H1 (cell line): ENCODE measurements around the gene BAZ1B. TPM values are rescaled to one million over a fixed set of nuclear protein-coding genes. Genes with fewer than 3 reads are reported as not detected.

Experiments
- CTCF ChIA-PET: fragments of 300-600 bp; sonication (Branson Sonifier 250); formaldehyde crosslinking; loops from one replicate; lab custom pipeline; 2021; ENCODE audit not compliant: partially characterized antibody; lab: Charles Lee
- POLR2A ChIA-PET: fragments of 300-600 bp; sonication (Branson Sonifier 250); formaldehyde crosslinking; loops from one replicate; lab custom pipeline; 2021; ENCODE audit warnings: inconsistent platforms; ENCODE audit not compliant: partially characterized antibody; lab: Charles Lee
- DNase-seq, 2 experiments: peaks; one replicate each; pipeline versions ENCODE4 v3.0.0 to v3.0.0-alpha.2; 2010 to 2022; ENCODE audit warnings: low spot score in 2 of 2, low read depth in 1 of 2, mixed read lengths in 1 of 2
- FAIRE-seq: peaks from 2 replicates; lab custom pipeline; 2011; peaks lifted over from hg19 to GRCh38; lab: Jason Lieb, UNC
- H2AFZ ChIP-seq: 2 replicates; pipeline ENCODE4 v1.8.1; 2012; ENCODE audit warnings: low read length, inconsistent platforms
- H2AK5ac ChIP-seq: 2 replicates; pipeline ENCODE4 v1.6.1; 2013; ENCODE audit warnings: low read depth, low read length
- H2BK120ac ChIP-seq: replicated peaks from 2 replicates; pipeline ENCODE3; 2013; ENCODE audit warnings: low read depth, low read length, inconsistent platforms
- H2BK12ac ChIP-seq: 2 replicates; pipeline ENCODE4 v1.6.1; 2013; ENCODE audit warnings: low read depth, low read length
- H2BK15ac ChIP-seq: 2 replicates; pipeline ENCODE4 v1.6.1; 2013; ENCODE audit warnings: low read length
- H2BK20ac ChIP-seq: 2 replicates; pipeline ENCODE4 v1.6.1; 2013; ENCODE audit warnings: low read length
- H2BK5ac ChIP-seq: 2 replicates; pipeline ENCODE4 v1.6.1; 2013; ENCODE audit warnings: low read depth, low read length
- H3K14ac ChIP-seq: 2 replicates; pipeline ENCODE4 v1.6.1; 2013; ENCODE audit warnings: inconsistent platforms; ENCODE audit not compliant: insufficient read length
- H3K18ac ChIP-seq: 2 replicates; pipeline ENCODE4 v1.6.1; 2013; ENCODE audit warnings: low read length; ENCODE audit errors: extremely low read depth
- H3K23ac ChIP-seq: 2 replicates; pipeline ENCODE4 v1.6.1; 2013; ENCODE audit warnings: inconsistent platforms; ENCODE audit not compliant: insufficient read length
- H3K23me2 ChIP-seq: 2 replicates; pipeline ENCODE4 v1.6.1; 2013; ENCODE audit warnings: low read depth, low read length
- H3K27ac ChIP-seq: 2 replicates; pipeline ENCODE4 v1.6.1; 2011; ENCODE audit warnings: low read depth, low read length, inconsistent platforms
- H3K27me3 ChIP-seq, 4 experiments: replicated peaks in 1 of 4; 1 replicate in 1 of 4; 2 replicates in 3 of 4; pipeline versions ENCODE4 v1.6.1 to v1.8.1; 2011 to 2013; ENCODE audit warnings: low read length in 3 of 4, mild to moderate bottlenecking in 3 of 4, inconsistent platforms in 2 of 4, mixed read lengths in 2 of 4, moderate library complexity in 1 of 4; ENCODE audit not compliant: control insufficient read depth in 3 of 4, insufficient read depth in 3 of 4; ENCODE audit errors: extremely low read depth in 1 of 4
- H3K36me3 ChIP-seq, 4 experiments: 2 replicates each; pipeline versions ENCODE4 v1.6.1 to v1.8.1; 2011 to 2013; ENCODE audit warnings: mild to moderate bottlenecking in 4 of 4, low read length in 3 of 4, moderate library complexity in 2 of 4, control low read depth in 1 of 4, inconsistent platforms in 1 of 4; ENCODE audit not compliant: insufficient read depth in 4 of 4, control insufficient read depth in 2 of 4
- H3K4ac ChIP-seq: replicated peaks from 2 replicates; pipeline ENCODE3; 2013; ENCODE audit warnings: low read length, low read depth, mixed read lengths, inconsistent platforms; ENCODE audit not compliant: insufficient read length
- H3K4me1 ChIP-seq, 4 experiments: replicated peaks in 1 of 4; 1 replicate in 1 of 4; 2 replicates in 3 of 4; pipeline versions ENCODE4 v1.6.1 to v1.8.1; 2011 to 2013; ENCODE audit warnings: low read length in 3 of 4, inconsistent platforms in 2 of 4, mixed read lengths in 1 of 4; ENCODE audit not compliant: insufficient read depth in 4 of 4, control insufficient read depth in 3 of 4
- H3K4me2 ChIP-seq, 2 experiments: 2 replicates each; pipeline versions ENCODE4 v1.6.1 to v1.8.1; 2011 to 2013; ENCODE audit warnings: low read depth in 2 of 2, low read length in 2 of 2, control low read depth in 1 of 2, inconsistent platforms in 1 of 2, mild to moderate bottlenecking in 1 of 2; ENCODE audit not compliant: insufficient read depth in 1 of 2
- H3K4me3 ChIP-seq, 4 experiments: fragments of 200-600, 300-600 bp in 1 of 4; sonication (generic), shearing (Covaris generic), sonication (Bioruptor Twin) in 1 of 4; 2 replicates each; pipeline versions ENCODE4 v1.5.1 to v1.8.1; 2011 to 2016; ENCODE audit warnings: low read length in 4 of 4, low read depth in 3 of 4, control low read depth in 2 of 4, inconsistent platforms in 2 of 4, mild to moderate bottlenecking in 2 of 4, mixed read lengths in 1 of 4, moderate library complexity in 1 of 4; ENCODE audit not compliant: insufficient read depth in 2 of 4; ENCODE audit errors: extremely low read depth in 1 of 4
- H3K56ac ChIP-seq: replicated peaks from 2 replicates; pipeline ENCODE3; 2013; ENCODE audit warnings: low read depth, mild to moderate bottlenecking, mixed read lengths, low read length, inconsistent platforms; ENCODE audit not compliant: insufficient read length
- H3K79me1 ChIP-seq: 2 replicates; pipeline ENCODE4 v1.6.1; 2013; ENCODE audit warnings: low read depth, low read length, control low read depth
- H3K79me2 ChIP-seq, 2 experiments: 2 replicates each; pipeline versions ENCODE4 v1.6.1 to v1.8.1; 2012 to 2013; ENCODE audit warnings: low read length in 2 of 2, mild to moderate bottlenecking in 2 of 2, inconsistent platforms in 1 of 2; ENCODE audit not compliant: insufficient read depth in 2 of 2, control insufficient read depth in 1 of 2
- H3K9ac ChIP-seq, 4 experiments: replicated peaks in 1 of 4; 1 replicate in 1 of 4; 2 replicates in 3 of 4; pipeline versions ENCODE4 v1.6.1 to v1.8.1; 2011 to 2013; ENCODE audit warnings: low read depth in 3 of 4, low read length in 3 of 4, control low read depth in 2 of 4, mild to moderate bottlenecking in 2 of 4, moderate library complexity in 2 of 4, inconsistent platforms in 1 of 4; ENCODE audit errors: extremely low read depth in 1 of 4
- H3K9me3 ChIP-seq, 2 experiments: 2 replicates each; pipeline versions ENCODE4 v1.6.1 to v1.8.1; 2012 to 2013; ENCODE audit warnings: mild to moderate bottlenecking in 2 of 2, moderate library complexity in 2 of 2, control low read depth in 1 of 2, inconsistent platforms in 1 of 2, low read depth in 1 of 2, low read length in 1 of 2, mixed read lengths in 1 of 2; ENCODE audit not compliant: insufficient read depth in 2 of 2
- H4K20me1 ChIP-seq, 2 experiments: replicated peaks in 1 of 2; 2 replicates each; pipeline versions ENCODE3 to v1.8.1; 2011 to 2013; ENCODE audit warnings: inconsistent platforms in 2 of 2, low read length in 2 of 2, mild to moderate bottlenecking in 1 of 2; ENCODE audit not compliant: insufficient read depth in 2 of 2, control insufficient read depth in 1 of 2
- H4K5ac ChIP-seq: 2 replicates; pipeline ENCODE4 v1.6.1; 2013; ENCODE audit warnings: low read length, low read depth, mixed read lengths, inconsistent platforms; ENCODE audit not compliant: insufficient read length
- H4K8ac ChIP-seq: 2 replicates; pipeline ENCODE4 v1.8.0; 2013; ENCODE audit warnings: mild to moderate bottlenecking, moderate library complexity, low read length, inconsistent platforms; ENCODE audit not compliant: insufficient read depth; ENCODE audit errors: extremely low read depth
- H4K91ac ChIP-seq: replicated peaks from 2 replicates; pipeline ENCODE3; 2013; ENCODE audit warnings: low read length, mixed read lengths, inconsistent platforms; ENCODE audit not compliant: insufficient read length
- BCL11A ChIP-seq, 2 experiments: IDR thresholded peaks; one replicate each; pipeline ENCODE4 v1.6.1; 2011; ENCODE audit warnings: low read depth in 2 of 2, low read length in 2 of 2, mild to moderate bottlenecking in 2 of 2
- CTCF ChIP-seq, 3 experiments: IDR thresholded peaks; 1 replicate in 2 of 3; 2 replicates in 1 of 3; pipeline versions ENCODE4 v1.5.1 to v1.6.1; 2011; ENCODE audit warnings: low read length in 3 of 3, mild to moderate bottlenecking in 3 of 3, inconsistent platforms in 2 of 3, low read depth in 1 of 3, moderate library complexity in 1 of 3; ENCODE audit not compliant: insufficient read depth in 1 of 3; ENCODE audit errors: control extremely low read depth in 1 of 3
- EP300 ChIP-seq, 2 experiments: IDR thresholded peaks; 1 replicate in 1 of 2; 2 replicates in 1 of 2; pipeline ENCODE4 v1.6.1; 2011 to 2012; ENCODE audit warnings: low read depth in 2 of 2, low read length in 2 of 2, mild to moderate bottlenecking in 2 of 2, borderline replicate concordance in 1 of 2, inconsistent platforms in 1 of 2, moderate library complexity in 1 of 2
- MAX ChIP-seq: IDR thresholded peaks from 2 replicates; pipeline ENCODE4 v1.6.1; 2012; ENCODE audit warnings: inconsistent platforms
- SIN3A ChIP-seq, 2 experiments: IDR thresholded peaks in 1 of 2; conservative IDR thresholded peaks in 1 of 2; 2 replicates each; pipeline ENCODE4 v1.6.1; 2011 to 2012; ENCODE audit warnings: low read length in 2 of 2, improper control_type of control experiment in 1 of 2, low read depth in 1 of 2, mild to moderate bottlenecking in 1 of 2
- TEAD4 ChIP-seq: IDR thresholded peaks from 2 replicates; pipeline ENCODE4 v1.6.1; 2012; ENCODE audit warnings: low read depth, low read length, inconsistent platforms, mixed read lengths
- WGBS, 2 experiments: shearing (Covaris generic) in 1 of 2; methylation state at CpG; one replicate each; pipeline versions ENCODE4 v1.1.6 to v1.1.7; 2013 to 2015; ENCODE audit warnings: low lambda C conversion rate in 2 of 2, mixed read lengths in 2 of 2, inconsistent platforms in 1 of 2, low coverage in 1 of 2, missing lambda C conversion rate in 1 of 2; ENCODE audit not compliant: insufficient replicate concordance in 2 of 2, insufficient coverage in 1 of 2, insufficient read length in 1 of 2; ENCODE audit errors: extremely low coverage in 1 of 2, missing lambda C conversion rate in 1 of 2; 5-methylcytosine and 5-hydroxymethylcytosine counted together
- polyA plus RNA-seq, 7 experiments: library from polyadenylated mRNA; depleted of rRNA in 3 of 7; stranded (reverse) in 5 of 7; unstranded in 2 of 7; fragments of >200 nt in 5 of 7; fragments of 200-250 nt in 2 of 7; gene quantifications; 1 replicate in 5 of 7; 2 replicates in 1 of 7; 4 replicates in 1 of 7; pipeline versions ENCODE4 v1.2.1 to v1.2.3, GENCODE V29; 2011 to 2013; ENCODE audit warnings: missing spikeins in 2 of 7, mixed read lengths in 2 of 7
- total RNA-seq: library from RNA; stranded (reverse); fragmentation: NEBNext Ultra II Directional; extraction: Animal tissue kit (Norgen Biotek cat#: 25700); gene quantifications from 2 replicates; pipeline ENCODE4 v1.2.1, GENCODE V29; 2021

Gene BAZ1B
- total and polyA plus RNA-seq, 2 of the 8 experiments (the other 6 are each of a cell fraction or from before 2014, with no cell fraction given) = 21.0 to 86.8 TPM

GRCh38 chr7:73565675-73566340 is 43.7 kb upstream of the BAZ1B start:
- Histone ChIP-seq H2BK12ac (no peak overlapping the region), H4K20me1 (peaks cover 0 to 2% of the 10 kb centered on the region in 2 experiments), H4K5ac (no peak overlapping the region), H3K4me1 (peaks cover 0 to 2% (median 1%) of the 10 kb centered on the region in 4 experiments; a peak in 3 of 7 replicates), H3K4me2 (no peak overlapping the region), H4K8ac (no peak overlapping the region), H3K27ac (no peak overlapping the region), H3K79me2 (no peaks in the 10 kb centered on the region), H3K79me1 (no peaks in the 10 kb centered on the region), H2AK5ac (no peak overlapping the region), H3K9me3 (no peaks in the 10 kb centered on the region), H2BK120ac (no peak overlapping the region), H3K4me3 (no peak overlapping the region), H3K23ac (no peak overlapping the region), H3K9ac (no peak overlapping the region), H2AFZ (no peak overlapping the region), H2BK15ac (no peak overlapping the region), H2BK20ac (no peak overlapping the region), H3K18ac (no peak overlapping the region), H2BK5ac (no peak overlapping the region), H3K56ac (no peak overlapping the region), H3K27me3 (no peaks in the 10 kb centered on the region; a peak in 1 of 7 replicates), H4K91ac (no peak overlapping the region), H3K14ac (no peak overlapping the region), H3K23me2 (no peaks in the 10 kb centered on the region), H3K4ac (no peak overlapping the region), H3K36me3 (peaks cover 7 to 15% (median 10%) of the 10 kb centered on the region in 4 experiments; a peak in 7 of 8 replicates)
- FAIRE-seq (no peak), DNase-seq (no peak)
- ChIA-PET POLR2A (interaction anchor here (0.8 to 5.8 kb wide), 4 partner anchors 8 to 12 kb away, joined by 3 to 39 read pairs (median 10); partner anchors contain the start of genes BCL7B and TBL2), CTCF (interaction anchor here (0.9 to 2.3 kb wide), 3 partner anchors 10 to 114 kb away, joined by 3 to 5 read pairs (median 3); no protein-coding TSS in a partner anchor)
- WGBS, 2 experiments = 83% methylated on average over 7 of the region's 7 CpGs; no CpG with 5 or more reads in 1 of the 2 experiments
- TF ChIP-seq EP300 (IDR thresholded peaks at IDR 0.05; ENCODE audit: borderline replicate concordance in 1 of 2, low read depth in 2 of 2, low read length in 2 of 2) = no peak
- no peak for TF ChIP-seq BCL11A (IDR thresholded peaks at IDR 0.05; ENCODE audit: low read depth in 2 of 2, low read length in 2 of 2)
- no peak for TF ChIP-seq CTCF (IDR thresholded peaks at IDR 0.05; ENCODE audit: control extremely low read depth in 1 of 3, insufficient read depth in 1 of 3, low read depth in 1 of 3, low read length in 3 of 3)
- no peak for TF ChIP-seq MAX
- no peak for TF ChIP-seq TEAD4
- TF ChIP-seq SIN3A (conservative IDR thresholded peaks at IDR 0.05 in 1 of 2, IDR thresholded peaks at IDR 0.05 in 1 of 2; ENCODE audit: low read depth in 1 of 2, low read length in 2 of 2) = no peak
